Femur (tissue), 1 donor: ENCODE measurements around the gene CARMIL1.

Source experiments
- DNase-seq: peaks from one replicate; pipeline ENCODE4 v3.0.0-alpha.2; 2017

Gene CARMIL1

GRCh38 chr6:25536781-25537180 is 257.6 kb downstream of the CARMIL1 start:
- no peak for DNase-seq

GRCh38 chr6:25537349-25538018 is 258.3 kb downstream of the CARMIL1 start:
- DNase-seq = no peak

- DNase-seq = no peak
Measured at GRCh38 chr6:25541228-25541627, 262.1 kb downstream of the CARMIL1 start.

- DNase-seq = no peak
Measured at GRCh38 chr6:25542984-25543910, 264.1 kb downstream of the CARMIL1 start.

GRCh38 chr6:25544833-25545232 is 265.7 kb downstream of the CARMIL1 start:
- no peak for DNase-seq

GRCh38 chr6:25547797-25548196 is 268.6 kb downstream of the CARMIL1 start:
- peak; percentile 33 for DNase-seq

- DNase-seq = no peak
Measured at GRCh38 chr6:25548451-25548850, 269.3 kb downstream of the CARMIL1 start.

- DNase-seq = no peak
Measured at GRCh38 chr6:25550631-25551030, 271.5 kb downstream of the CARMIL1 start.

- no peak for DNase-seq
Measured at GRCh38 chr6:25553502-25553901, 274.3 kb downstream of the CARMIL1 start.

GRCh38 chr6:25555188-25555587 is 276.0 kb downstream of the CARMIL1 start:
- no peak for DNase-seq

- peak; percentile 82 for DNase-seq
Measured at GRCh38 chr6:25556516-25556915, 277.3 kb downstream of the CARMIL1 start.

GRCh38 chr6:25558155-25558817 is 279.1 kb downstream of the CARMIL1 start:
- no peak for DNase-seq

GRCh38 chr6:25560865-25561264 is 281.7 kb downstream of the CARMIL1 start:
- DNase-seq = no peak

GRCh38 chr6:25564943-25565342 is 285.8 kb downstream of the CARMIL1 start:
- no peak for DNase-seq

- DNase-seq = no peak
Measured at GRCh38 chr6:25570578-25570977, 291.4 kb downstream of the CARMIL1 start.

GRCh38 chr6:25576919-25577318 is 297.7 kb downstream of the CARMIL1 start:
- no peak for DNase-seq

GRCh38 chr6:25578538-25578937 is 299.4 kb downstream of the CARMIL1 start:
- no peak for DNase-seq

GRCh38 chr6:25579391-25579883 is 300.3 kb downstream of the CARMIL1 start:
- no peak for DNase-seq

GRCh38 chr6:25579902-25580495 is 300.8 kb downstream of the CARMIL1 start:
- DNase-seq = no peak

- no peak for DNase-seq
Measured at GRCh38 chr6:25582101-25582500, 302.9 kb downstream of the CARMIL1 start.

GRCh38 chr6:25583099-25583498 is 303.9 kb downstream of the CARMIL1 start:
- no peak for DNase-seq

GRCh38 chr6:25583906-25584305 is 304.7 kb downstream of the CARMIL1 start:
- no peak for DNase-seq

GRCh38 chr6:25585225-25585624 is 306.1 kb downstream of the CARMIL1 start:
- DNase-seq = no peak
